Endothelial cell of umbilical vein (primary cell): Measurements from ENCODE around the gene S100A13. TPM values are rescaled to one million over a fixed set of nuclear protein-coding genes. Genes with fewer than 3 reads are reported as not detected.

Experiments used
- BruUV-seq: library from RNA; stranded (reverse); fragments of 400-500 nt; replicated peaks from 2 replicates; lab custom pipeline; 2021; lab: Mats Ljungman, UMichigan
- CTCF ChIA-PET: fragments of 300-600, 350-600 bp; sonication (Branson Sonifier 250); formaldehyde crosslinking; loops from one replicate; lab custom pipeline; 2021; ENCODE audit warnings: antibody characterized with exemption, inconsistent platforms; lab: Charles Lee
- POLR2A ChIA-PET: fragments of 300-600, 350-600 bp; sonication (Branson Sonifier 250); formaldehyde crosslinking; loops from one replicate; lab custom pipeline; 2021; ENCODE audit warnings: antibody characterized with exemption, inconsistent platforms; lab: Charles Lee
- DNase-seq: peaks from one replicate; pipeline ENCODE4 v3.0.0-alpha.2; 2011; ENCODE audit warnings: low read depth, low spot score
- FAIRE-seq: peaks from 2 replicates; lab custom pipeline; 2011; peaks lifted over from hg19 to GRCh38; lab: Jason Lieb, UNC
- H2AFZ ChIP-seq: 2 replicates; pipeline ENCODE4 v1.6.0; 2012; ENCODE audit warnings: low read depth, low read length, control low read depth, inconsistent platforms
- H3K27ac ChIP-seq: 2 replicates; pipeline ENCODE4 v1.5.1; 2011; ENCODE audit warnings: low read depth, mild to moderate bottlenecking, control low read depth, low read length, moderate library complexity; ENCODE audit not compliant: insufficient read depth
- H3K27me3 ChIP-seq, 2 experiments: 2 replicates each; pipeline versions ENCODE4 v1.6.0 to v1.6.1; 2011; ENCODE audit warnings: low read length in 2 of 2, mixed read lengths in 1 of 2; ENCODE audit not compliant: control insufficient read depth in 2 of 2, insufficient read depth in 2 of 2
- H3K36me3 ChIP-seq, 2 experiments: 2 replicates in 1 of 2; 3 replicates in 1 of 2; pipeline ENCODE4 v1.5.1; 2011; ENCODE audit warnings: low read length in 2 of 2, mild to moderate bottlenecking in 1 of 2, moderate library complexity in 1 of 2; ENCODE audit not compliant: control insufficient read depth in 2 of 2, insufficient read depth in 2 of 2; ENCODE audit errors: extremely low read depth in 1 of 2
- H3K4me1 ChIP-seq: 3 replicates; pipeline ENCODE4 v1.5.1; 2011; ENCODE audit warnings: mild to moderate bottlenecking, low read length; ENCODE audit not compliant: control insufficient read depth, insufficient read depth; ENCODE audit errors: extremely low read depth
- H3K4me2 ChIP-seq: 2 replicates; pipeline ENCODE4 v1.6.1; 2011; ENCODE audit warnings: low read length, control low read depth, mixed read lengths; ENCODE audit not compliant: insufficient read depth
- H3K4me3 ChIP-seq, 3 experiments: fragments of 200-600 bp in 1 of 3; sonication (generic), shearing (Covaris generic) in 1 of 3; replicated peaks in 1 of 3; 2 replicates each; pipeline ENCODE4 v1.5.1; 2011 to 2016; ENCODE audit warnings: control low read depth in 3 of 3, low read length in 3 of 3, mild to moderate bottlenecking in 2 of 3, inconsistent platforms in 1 of 3, low read depth in 1 of 3, moderate library complexity in 1 of 3; ENCODE audit not compliant: insufficient read depth in 1 of 3
- H3K79me2 ChIP-seq: 2 replicates; pipeline ENCODE4 v1.6.0; 2012; ENCODE audit warnings: low read length, inconsistent platforms; ENCODE audit not compliant: control insufficient read depth, insufficient read depth
- H3K9ac ChIP-seq: replicated peaks from 2 replicates; pipeline ENCODE3; 2011; ENCODE audit warnings: low read length, control low read depth; ENCODE audit not compliant: insufficient read depth; ENCODE audit errors: extremely low read depth
- H3K9me1 ChIP-seq: replicated peaks from 3 replicates; pipeline ENCODE4 v1.6.0; 2011; ENCODE audit warnings: mild to moderate bottlenecking, low read length; ENCODE audit not compliant: control insufficient read depth, insufficient read depth; ENCODE audit errors: extremely low read depth
- H3K9me3 ChIP-seq: replicated peaks from 2 replicates; pipeline ENCODE4 v1.5.1; 2012; ENCODE audit warnings: low read length, inconsistent platforms; ENCODE audit not compliant: control insufficient read depth, insufficient read depth
- H4K20me1 ChIP-seq: replicated peaks from 2 replicates; pipeline ENCODE3; 2011; ENCODE audit warnings: mild to moderate bottlenecking, low read length; ENCODE audit not compliant: control insufficient read depth, insufficient read depth; ENCODE audit errors: extremely low read depth
- FOS ChIP-seq: IDR thresholded peaks from 2 replicates; pipeline ENCODE4 v1.6.1; 2011; ENCODE audit warnings: mild to moderate bottlenecking, low read length, moderate library complexity, borderline replicate concordance; ENCODE audit not compliant: insufficient read depth
- JUN ChIP-seq: IDR thresholded peaks from 2 replicates; pipeline ENCODE4 v1.6.1; 2011; ENCODE audit warnings: borderline replicate concordance, low read depth; ENCODE audit not compliant: insufficient read length, insufficient read depth
- POLR2A ChIP-seq: IDR thresholded peaks from 2 replicates; pipeline ENCODE4 v1.6.1; 2012; ENCODE audit warnings: low read depth, mild to moderate bottlenecking, control low read depth, low read length
- POLR2AphosphoS5 ChIP-seq: IDR thresholded peaks from 2 replicates; pipeline ENCODE4 v1.6.1; 2012; ENCODE audit warnings: low read depth, mild to moderate bottlenecking, control low read depth, low read length, moderate library complexity; ENCODE audit not compliant: insufficient read depth
- dilution Hi-C: fragments of 300-500 bp; cut with MboI; formaldehyde crosslinking; loops from one replicate; pipeline ENCODE4 v1.15.0; 2019; ENCODE audit warnings: low sequenced_read_pairs; ENCODE audit not compliant: extremely low pct_ligation_motif_present
- intact Hi-C: fragments of 100-400 bp; cut with micrococcal nuclease; formaldehyde crosslinking; loops from one replicate; pipeline ENCODE4 v1.10.0; 2022
- polyA plus RNA-seq, 4 experiments: library from polyadenylated mRNA; depleted of rRNA in 3 of 4; stranded (reverse) in 3 of 4; unstranded in 1 of 4; fragments of >200 nt; gene quantifications; 2 replicates each; pipeline versions ENCODE4 v1.2.1 to v1.2.3, GENCODE V29; 2011 to 2012; ENCODE audit warnings: missing spikeins in 1 of 4
- total RNA-seq: library from RNA; stranded (reverse); gene quantifications from 2 replicates; pipeline ENCODE4 v1.2.3, GENCODE V29; 2021
- TF ChIP-seq, protein P1 (sequence below): IDR thresholded peaks from 2 replicates; pipeline ENCODE4 v1.6.1; 2011; ENCODE audit not compliant: insufficient read depth, insufficient read length

The S100A13 gene
- total and polyA plus RNA-seq, 2 donors (not counting 3 experiments of a cell fraction or from before 2014, with no cell fraction given): 155 to 360 TPM

DNA sequence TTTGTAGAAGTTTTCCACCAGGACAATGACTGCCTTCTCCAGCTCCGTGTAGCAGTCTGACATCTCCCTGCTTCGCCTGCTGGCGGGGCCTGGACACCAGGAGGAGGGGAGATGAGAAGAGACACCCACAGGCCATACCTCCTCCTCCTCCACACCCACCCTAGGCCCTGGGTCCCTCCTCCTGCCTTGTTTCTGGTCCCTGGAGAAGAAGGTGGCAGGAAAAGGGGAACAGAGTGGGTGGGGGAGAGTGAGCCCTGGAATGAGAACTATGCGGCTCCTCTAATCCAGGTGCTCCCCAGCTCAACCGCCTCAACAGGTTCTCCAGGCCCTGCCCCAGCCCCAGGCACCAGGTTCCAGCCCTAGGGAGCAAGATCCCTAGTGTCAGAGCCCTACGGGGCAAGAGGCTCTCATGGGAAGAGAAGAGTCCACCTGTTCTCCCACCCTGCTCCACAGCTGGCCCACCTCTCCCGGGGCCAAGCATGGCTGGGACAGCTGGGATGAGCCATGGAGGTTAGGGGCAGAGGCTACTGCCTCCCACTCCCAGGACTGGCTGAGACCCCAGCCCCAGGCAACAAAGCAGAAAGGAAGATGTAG is 19.1 kb downstream of the S100A13 start:
- Histone ChIP-seq H3K27me3 (no peaks in the 10 kb centered on the region), H4K20me1 (no peaks in the 10 kb centered on the region), H2AFZ (no peak overlapping the region), H3K9ac (peak overlapping the region; percentile 98), H3K79me2 (peaks cover 45% of the 10 kb centered on the region), H3K36me3 (peaks cover 13% of the 10 kb centered on the region in 2 experiments), H3K27ac (peak overlapping the region; percentile 98), H3K4me2 (peak overlapping the region; percentile 83), H3K9me1 (no peaks in the 10 kb centered on the region), H3K4me1 (peaks cover 40% of the 10 kb centered on the region), H3K4me3 (peak overlapping the region; percentile 2 to 87 (median 86)), H3K9me3 (no peaks in the 10 kb centered on the region)
- ChIA-PET POLR2A (interaction anchor here (0.5 to 4.9 kb wide), 11 partner anchors 10 to 42 kb away, joined by 3 to 43 read pairs (median 4); partner anchors contain the start of genes CHTOP, S100A1 and S100A13), CTCF (interaction anchor here (1.1 to 7.7 kb wide), 8 partner anchors 9 to 98 kb away, joined by 3 to 54 read pairs (median 7); partner anchors contain the start of genes CHTOP, S100A1 and S100A13)
- dilution Hi-C loops: no loop called here
- TF ChIP-seq POLR2AphosphoS5 (peak; percentile 62), POLR2A (peak; percentile 34), JUN (no peak), FOS (no peak)
- TF ChIP-seq, protein P1, sequence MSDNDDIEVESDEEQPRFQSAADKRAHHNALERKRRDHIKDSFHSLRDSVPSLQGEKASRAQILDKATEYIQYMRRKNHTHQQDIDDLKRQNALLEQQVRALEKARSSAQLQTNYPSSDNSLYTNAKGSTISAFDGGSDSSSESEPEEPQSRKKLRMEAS: no peak
- BruUV-seq: TSS peak; percentile 38
- FAIRE-seq (peak; percentile 84), DNase-seq (peak; percentile 62)
- intact Hi-C loops: loop anchor here (1.0 kb wide), 2 partner anchors 36 to 42 kb away; no protein-coding TSS in a partner anchor

DNA sequence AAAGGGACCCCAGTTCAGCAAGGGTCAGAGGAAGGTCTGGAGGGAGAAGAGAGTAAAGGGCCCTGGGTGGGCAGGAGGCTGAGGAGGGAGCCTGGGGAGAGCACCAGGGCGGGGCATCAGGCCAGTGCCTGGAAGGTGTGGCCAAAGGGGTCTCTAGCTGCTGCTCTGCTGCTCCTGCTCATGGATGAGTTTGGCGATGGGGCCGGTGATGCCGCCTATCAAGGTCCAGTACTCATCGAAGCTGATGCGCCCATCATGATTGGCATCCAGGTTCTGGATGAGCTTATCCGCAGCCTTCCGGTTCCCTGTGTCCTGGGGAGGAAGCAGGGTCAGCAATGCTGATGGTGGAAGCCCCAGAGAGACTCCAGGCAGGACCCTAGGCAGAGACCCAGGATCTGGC is 19.9 kb downstream of the S100A13 start:
- Histone ChIP-seq H3K9me1 (no peaks in the 10 kb centered on the region), H3K27ac (peak overlapping the region; percentile 98), H3K4me2 (peak overlapping the region; percentile 83), H3K4me3 (peak overlapping the region; percentile 2 to 87 (median 86)), H4K20me1 (no peaks in the 10 kb centered on the region), H3K79me2 (peaks cover 39% of the 10 kb centered on the region), H3K9me3 (no peaks in the 10 kb centered on the region), H3K36me3 (peaks cover 13% of the 10 kb centered on the region in 2 experiments), H3K27me3 (no peaks in the 10 kb centered on the region), H3K4me1 (peaks cover 40% of the 10 kb centered on the region), H3K9ac (peak overlapping the region; percentile 98), H2AFZ (no peak overlapping the region)
- dilution Hi-C loops (no loop called here), intact Hi-C loops (no loop called here)
- BruUV-seq: no TSS peak
- CTCF ChIA-PET: interaction anchor here (1.1 to 7.7 kb wide), 8 partner anchors 10 to 97 kb away, joined by 3 to 54 read pairs (median 7); partner anchors contain the start of genes CHTOP, S100A1 and S100A13
- FAIRE-seq: no peak
- DNase-seq: no peak
- no peak for TF ChIP-seq JUN
- TF ChIP-seq POLR2A: no peak
- POLR2A ChIA-PET: interaction anchor here (0.6 to 4.9 kb wide), 8 partner anchors 9 to 356 kb away, joined by 3 to 43 read pairs (median 4); partner anchors contain the start of genes CHTOP, S100A1, S100A13 and SLC39A1
